Mucosa of descending colon (tissue), 3 donors: ENCODE results near the gene ZNF362. TPM values are rescaled to one million over a fixed set of nuclear protein-coding genes. Genes with fewer than 3 reads are reported as not detected.

Experiments used
- ATAC-seq: fragments of 200-7000 bp; cut with Tn5 transposase; one replicate; pipeline ENCODE4 v1.9.1; 2020; ENCODE audit warnings: mild to moderate bottlenecking, moderate library complexity
- DNase-seq, 3 donors: peaks; one replicate each; pipeline ENCODE4 v3.0.0-alpha.2; 2020
- H3K36me3 ChIP-seq: fragments of 200-600 bp; one replicate; pipeline ENCODE4 v1.8.0; 2021; ENCODE audit warnings: low read depth, mild to moderate bottlenecking
- H3K4me1 ChIP-seq: fragments of 200-600 bp; one replicate; pipeline ENCODE4 v1.8.0; 2021; ENCODE audit warnings: low read depth, mild to moderate bottlenecking
- H3K4me3 ChIP-seq: fragments of 200-600 bp; one replicate; pipeline ENCODE4 v1.8.0; 2021; ENCODE audit warnings: mild to moderate bottlenecking
- H3K9me3 ChIP-seq: fragments of 200-600 bp; one replicate; pipeline ENCODE4 v1.8.0; 2021; ENCODE audit warnings: mild to moderate bottlenecking
- intact Hi-C, 2 donors: fragments of 100-400 bp; cut with DNase I in 1 of 2; cut with micrococcal nuclease in 1 of 2; formaldehyde crosslinking; loops; one replicate each; pipeline versions ENCODE4 v1.11.0 to v1.11.1; 2022; cut with DNase I, micrococcal nuclease
- total RNA-seq, 3 donors: library from RNA; stranded (reverse); fragmentation: NEBNext Ultra II Directional in 2 of 3; extraction: Animal tissue kit (Norgen Biotek cat#: 25700) in 2 of 3; gene quantifications; one replicate each; pipeline versions ENCODE4 v1.2.1 to v1.2.4, GENCODE V29; 2021 to 2023
- TF ChIP-seq, protein P1 (sequence below): fragments of 200-600 bp; IDR thresholded peaks from one replicate; pipeline ENCODE4 v1.8.0; 2022; ENCODE audit warnings: antibody characterized with exemption, mild to moderate bottlenecking
- donor health status: DM: no; HTN: no; CAD: no; lungs with moderate emphysema.
- donor health status: DM: no; HTN: no; CAD: no.
- donor health status: DM: no; HTN: yes; CAD: no.

The ZNF362 gene
- total RNA-seq, 3 donors from 2014 or later: 12.1 to 33.3 (median 13.7) TPM

- H3K9me3 ChIP-seq: no peaks in the 10 kb centered on the region
- H3K36me3 ChIP-seq: peaks cover 11% of the 10 kb centered on the region
- ATAC-seq: no peak
- intact Hi-C loops: no loop called here
- no peak within 1 kb of the TSS for H3K4me3 ChIP-seq
- TF ChIP-seq, protein P1, sequence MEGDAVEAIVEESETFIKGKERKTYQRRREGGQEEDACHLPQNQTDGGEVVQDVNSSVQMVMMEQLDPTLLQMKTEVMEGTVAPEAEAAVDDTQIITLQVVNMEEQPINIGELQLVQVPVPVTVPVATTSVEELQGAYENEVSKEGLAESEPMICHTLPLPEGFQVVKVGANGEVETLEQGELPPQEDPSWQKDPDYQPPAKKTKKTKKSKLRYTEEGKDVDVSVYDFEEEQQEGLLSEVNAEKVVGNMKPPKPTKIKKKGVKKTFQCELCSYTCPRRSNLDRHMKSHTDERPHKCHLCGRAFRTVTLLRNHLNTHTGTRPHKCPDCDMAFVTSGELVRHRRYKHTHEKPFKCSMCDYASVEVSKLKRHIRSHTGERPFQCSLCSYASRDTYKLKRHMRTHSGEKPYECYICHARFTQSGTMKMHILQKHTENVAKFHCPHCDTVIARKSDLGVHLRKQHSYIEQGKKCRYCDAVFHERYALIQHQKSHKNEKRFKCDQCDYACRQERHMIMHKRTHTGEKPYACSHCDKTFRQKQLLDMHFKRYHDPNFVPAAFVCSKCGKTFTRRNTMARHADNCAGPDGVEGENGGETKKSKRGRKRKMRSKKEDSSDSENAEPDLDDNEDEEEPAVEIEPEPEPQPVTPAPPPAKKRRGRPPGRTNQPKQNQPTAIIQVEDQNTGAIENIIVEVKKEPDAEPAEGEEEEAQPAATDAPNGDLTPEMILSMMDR: no peak
- DNase-seq: no peak
- no peaks in the 10 kb centered on the region for H3K4me1 ChIP-seq
Observed at GRCh38 chr1:33320619-33321165, 64.4 kb downstream of the ZNF362 start, which contains the start of gene A3GALT2. TSS of gene A3GALT2 (minus strand) at chr1:33321098. CDS start at chr1:33321098, 0 bp downstream.

GRCh38 chr1:33321178-33321577, 64.9 kb downstream of the ZNF362 start:
- no peaks in the 10 kb centered on the region for H3K4me1 ChIP-seq
- DNase-seq: peak in 1 of 3 donors; percentile 27
- H3K4me3 ChIP-seq: no peak overlapping the region
- H3K36me3 ChIP-seq: peaks cover 11% of the 10 kb centered on the region
- H3K9me3 ChIP-seq: no peaks in the 10 kb centered on the region
- intact Hi-C loops: no loop called here
- TF ChIP-seq, protein P1: no peak
- ATAC-seq: no peak

- DNase-seq: no peak
- ATAC-seq: no peak
- peaks cover 11% of the 10 kb centered on the region for H3K36me3 ChIP-seq
Observed at GRCh38 chr1:33322109-33322508, 65.8 kb downstream of the ZNF362 start.

GRCh38 chr1:33322870-33323585, 66.7 kb downstream of the ZNF362 start:
- intact Hi-C loops: no loop called here
- H3K4me3 ChIP-seq: no peak overlapping the region
- H3K36me3 ChIP-seq: peaks cover 11% of the 10 kb centered on the region
- no peaks in the 10 kb centered on the region for H3K9me3 ChIP-seq
- DNase-seq: no peak
- ATAC-seq: no peak
- no peaks in the 10 kb centered on the region for H3K4me1 ChIP-seq
- TF ChIP-seq, protein P1: no peak

More at GRCh38 chr1:33322109-33322508, 65.8 kb downstream of the ZNF362 start:
- Histone ChIP-seq H3K4me3 (no peak overlapping the region), H3K4me1 (no peaks in the 10 kb centered on the region), H3K9me3 (no peaks in the 10 kb centered on the region)
- TF ChIP-seq, protein P1: no peak
- intact Hi-C loops: no loop called here

- Histone ChIP-seq H3K4me3 (no peak overlapping the region), H3K9me3 (no peaks in the 10 kb centered on the region), H3K4me1 (no peaks in the 10 kb centered on the region), H3K36me3 (peaks cover 15% of the 10 kb centered on the region)
- ATAC-seq (no peak), DNase-seq (no peak)
- TF ChIP-seq, protein P1: no peak
- intact Hi-C loops: no loop called here
Observed at GRCh38 chr1:33323663-33324477, 67.6 kb downstream of the ZNF362 start.
